Fibroblast of the aortic adventitia (primary cell): ENCODE measurements around the gene SASH1. TPM values are rescaled to one million over a fixed set of nuclear protein-coding genes. Genes with fewer than 3 reads are reported as not detected.
A peak's percentile ranks its signal among the peaks of the same experiment; 100 is the strongest.

Experiments used
- DNase-seq: peaks from one replicate; pipeline ENCODE4 v3.0.0-alpha.2; 2010; ENCODE audit warnings: low read depth
- H3K4me3 ChIP-seq: 2 replicates; pipeline ENCODE4 v1.5.1; 2011; ENCODE audit warnings: low read depth, mild to moderate bottlenecking, control low read depth, low read length, moderate library complexity
- total RNA-seq: library from RNA; depleted of rRNA; stranded (reverse); fragments of >200 nt; gene quantifications from 2 replicates; pipeline ENCODE4 v1.2.3, GENCODE V29; 2012; ENCODE audit warnings: low replicate concordance
- TF ChIP-seq, protein P1 (sequence below): IDR thresholded peaks from 2 replicates; pipeline ENCODE4 v1.5.1; 2011; ENCODE audit warnings: mild to moderate bottlenecking, low read length, control low read depth, inconsistent platforms; ENCODE audit not compliant: insufficient read depth

The SASH1 gene
- total RNA-seq, 1 donor, result 59.5 TPM

- no peak overlapping the region for H3K4me3 ChIP-seq
- peak; percentile 25 for DNase-seq
- TF ChIP-seq, protein P1, sequence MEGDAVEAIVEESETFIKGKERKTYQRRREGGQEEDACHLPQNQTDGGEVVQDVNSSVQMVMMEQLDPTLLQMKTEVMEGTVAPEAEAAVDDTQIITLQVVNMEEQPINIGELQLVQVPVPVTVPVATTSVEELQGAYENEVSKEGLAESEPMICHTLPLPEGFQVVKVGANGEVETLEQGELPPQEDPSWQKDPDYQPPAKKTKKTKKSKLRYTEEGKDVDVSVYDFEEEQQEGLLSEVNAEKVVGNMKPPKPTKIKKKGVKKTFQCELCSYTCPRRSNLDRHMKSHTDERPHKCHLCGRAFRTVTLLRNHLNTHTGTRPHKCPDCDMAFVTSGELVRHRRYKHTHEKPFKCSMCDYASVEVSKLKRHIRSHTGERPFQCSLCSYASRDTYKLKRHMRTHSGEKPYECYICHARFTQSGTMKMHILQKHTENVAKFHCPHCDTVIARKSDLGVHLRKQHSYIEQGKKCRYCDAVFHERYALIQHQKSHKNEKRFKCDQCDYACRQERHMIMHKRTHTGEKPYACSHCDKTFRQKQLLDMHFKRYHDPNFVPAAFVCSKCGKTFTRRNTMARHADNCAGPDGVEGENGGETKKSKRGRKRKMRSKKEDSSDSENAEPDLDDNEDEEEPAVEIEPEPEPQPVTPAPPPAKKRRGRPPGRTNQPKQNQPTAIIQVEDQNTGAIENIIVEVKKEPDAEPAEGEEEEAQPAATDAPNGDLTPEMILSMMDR, result no peak
These were observed 180.9 kb downstream of the SASH1 start for GRCh38 chr6:148523551-148523950.

- TF ChIP-seq, protein P1, result no peak
- DNase-seq, result peak; percentile 85
- H3K4me3 ChIP-seq, result peak overlapping the region; percentile 54
These were observed 181.8 kb downstream of the SASH1 start for GRCh38 chr6:148524471-148524882.

DNA sequence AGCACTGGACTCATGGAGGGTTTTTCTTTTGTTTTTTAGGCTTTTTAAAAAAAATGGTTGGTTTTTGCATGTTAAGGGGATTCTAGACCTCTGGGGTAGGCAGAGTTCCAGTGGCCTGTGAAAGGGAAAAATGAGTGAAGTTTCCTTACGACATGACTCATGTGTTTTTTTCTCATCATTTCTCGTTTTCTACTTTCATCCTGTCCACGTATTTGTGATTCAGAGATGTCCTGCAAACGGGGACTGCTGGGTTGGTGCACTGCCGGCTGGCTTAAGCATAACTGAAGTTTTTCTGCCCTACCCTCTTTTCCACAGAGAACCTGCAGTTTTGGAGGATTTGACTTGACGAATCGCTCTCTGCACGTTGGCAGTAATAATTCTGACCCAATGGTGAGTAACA is 182.3 kb downstream of the SASH1 start:
- TF ChIP-seq, protein P1, result no peak
- H3K4me3 ChIP-seq, result peak overlapping the region; percentile 54
- DNase-seq, result peak; percentile 78

DNA sequence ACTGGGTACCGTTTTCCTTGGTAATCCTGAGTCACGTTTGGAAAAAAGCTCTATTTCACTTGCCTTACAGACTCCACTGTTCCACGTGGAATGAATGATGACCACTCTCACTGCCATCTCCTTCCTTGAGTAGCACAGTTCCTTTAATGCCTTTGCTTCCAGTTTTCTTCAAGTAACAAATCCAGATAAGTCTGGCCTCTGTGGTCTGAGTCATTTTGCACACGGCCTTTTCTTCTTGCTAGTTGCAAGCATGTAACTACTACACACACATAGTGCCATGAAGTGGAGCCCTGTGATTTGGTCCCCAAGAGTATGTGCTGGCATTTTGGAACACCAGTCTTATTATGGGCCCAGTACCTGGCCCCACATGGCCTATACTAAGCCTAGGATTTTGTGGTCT is 182.8 kb downstream of the SASH1 start:
- H3K4me3 ChIP-seq, result peak overlapping the region; percentile 54
- DNase-seq, result peak; percentile 94
- TF ChIP-seq, protein P1, result no peak

- no peak for DNase-seq
- H3K4me3 ChIP-seq, result no peak overlapping the region
- TF ChIP-seq, protein P1, result no peak
These were observed 183.5 kb downstream of the SASH1 start for GRCh38 chr6:148526145-148526544.

GRCh38 chr6:148528292-148528691 is 185.7 kb downstream of the SASH1 start:
- DNase-seq, result peak; percentile 54
- TF ChIP-seq, protein P1, result peak; percentile 50
- no peak overlapping the region for H3K4me3 ChIP-seq

GRCh38 chr6:148529010-148529409 is 186.4 kb downstream of the SASH1 start:
- TF ChIP-seq, protein P1, result no peak
- no peak overlapping the region for H3K4me3 ChIP-seq
- DNase-seq, result no peak
